Astrocyte (in vitro differentiated cells and primary cell): ENCODE data around the gene GMPPA. TPM values are rescaled to one million over a fixed set of nuclear protein-coding genes. Genes with fewer than 3 reads are reported as not detected.

ENCODE experiments used
- DNase-seq: peaks from one replicate; pipeline ENCODE4 v3.0.0-alpha.2; 2010; ENCODE audit warnings: low read depth
- FAIRE-seq: peaks from 2 replicates; lab custom pipeline; 2011; peaks lifted over from hg19 to GRCh38; lab: Jason Lieb, UNC
- H2AFZ ChIP-seq: 2 replicates; pipeline ENCODE4 v1.6.0; 2012; ENCODE audit warnings: low read depth, low read length, inconsistent platforms
- H3K27ac ChIP-seq: 2 replicates; pipeline ENCODE4 v1.5.1; 2011; ENCODE audit warnings: low read depth, low read length, inconsistent platforms
- H3K27me3 ChIP-seq: 2 replicates; pipeline ENCODE4 v1.6.0; 2011; ENCODE audit warnings: low read length, inconsistent platforms; ENCODE audit not compliant: insufficient read depth
- H3K36me3 ChIP-seq: 2 replicates; pipeline ENCODE4 v1.5.1; 2011; ENCODE audit warnings: low read length, inconsistent platforms; ENCODE audit not compliant: insufficient read depth
- H3K4me1 ChIP-seq: 2 replicates; pipeline ENCODE4 v1.5.1; 2011; ENCODE audit warnings: low read length, inconsistent platforms; ENCODE audit not compliant: insufficient read depth
- H3K4me2 ChIP-seq: 2 replicates; pipeline ENCODE4 v1.6.0; 2012; ENCODE audit warnings: low read length, inconsistent platforms
- H3K4me3 ChIP-seq: 2 replicates; pipeline ENCODE4 v1.5.1; 2011; ENCODE audit warnings: low read depth, mild to moderate bottlenecking, low read length, inconsistent platforms; ENCODE audit not compliant: insufficient read depth
- H3K79me2 ChIP-seq: 2 replicates; pipeline ENCODE4 v1.6.0; 2012; ENCODE audit warnings: mild to moderate bottlenecking, low read length, inconsistent platforms; ENCODE audit not compliant: insufficient read depth
- H3K9ac ChIP-seq: 2 replicates; pipeline ENCODE4 v1.6.0; 2012; ENCODE audit warnings: mild to moderate bottlenecking, low read length, inconsistent platforms
- H3K9me3 ChIP-seq: 2 replicates; pipeline ENCODE4 v1.5.1; 2012; ENCODE audit warnings: low read depth, mild to moderate bottlenecking, low read length, inconsistent platforms; ENCODE audit not compliant: insufficient read depth
- H4K20me1 ChIP-seq: 2 replicates; pipeline ENCODE4 v1.6.0; 2012; ENCODE audit warnings: low read length, inconsistent platforms; ENCODE audit not compliant: insufficient read depth
- H3K27ac Mint-ChIP-seq: one replicate; pipeline ENCODE4 v1.8.0; 2021; ENCODE audit warnings: mild to moderate bottlenecking, mixed read lengths; ENCODE audit not compliant: unreplicated experiment
- H3K27me3 Mint-ChIP-seq: one replicate; pipeline ENCODE4 v1.8.0; 2021; ENCODE audit warnings: low read depth, mixed read lengths; ENCODE audit not compliant: unreplicated experiment
- H3K36me3 Mint-ChIP-seq: one replicate; pipeline ENCODE4 v1.8.0; 2021; ENCODE audit warnings: low read depth, mixed read lengths; ENCODE audit not compliant: unreplicated experiment
- H3K4me1 Mint-ChIP-seq: one replicate; pipeline ENCODE4 v1.8.0; 2021; ENCODE audit warnings: low read depth, mixed read lengths; ENCODE audit not compliant: unreplicated experiment
- H3K4me3 Mint-ChIP-seq: one replicate; pipeline ENCODE4 v1.8.0; 2021; ENCODE audit warnings: mild to moderate bottlenecking, moderate library complexity, mixed read lengths; ENCODE audit not compliant: unreplicated experiment
- H3K9me3 Mint-ChIP-seq: one replicate; pipeline ENCODE4 v1.8.0; 2021; ENCODE audit warnings: mild to moderate bottlenecking, mixed read lengths; ENCODE audit not compliant: unreplicated experiment
- EZH2 ChIP-seq: IDR thresholded peaks from 2 replicates; pipeline ENCODE4 v1.6.1; 2012; ENCODE audit warnings: mild to moderate bottlenecking, low read length, inconsistent platforms; ENCODE audit not compliant: insufficient read depth
- total RNA-seq: library from RNA; stranded (reverse); gene quantifications from 2 replicates; pipeline ENCODE4 v1.2.1, GENCODE V29; 2021
- TF ChIP-seq, protein P1 (sequence below): IDR thresholded peaks from 2 replicates; pipeline ENCODE4 v1.5.1; 2011; ENCODE audit warnings: low read depth, mild to moderate bottlenecking, inconsistent platforms, low read length, moderate library complexity; ENCODE audit not compliant: insufficient read depth

The GMPPA gene
- total RNA-seq, 1 donor from 2014 or later = 49.5 TPM

DNA sequence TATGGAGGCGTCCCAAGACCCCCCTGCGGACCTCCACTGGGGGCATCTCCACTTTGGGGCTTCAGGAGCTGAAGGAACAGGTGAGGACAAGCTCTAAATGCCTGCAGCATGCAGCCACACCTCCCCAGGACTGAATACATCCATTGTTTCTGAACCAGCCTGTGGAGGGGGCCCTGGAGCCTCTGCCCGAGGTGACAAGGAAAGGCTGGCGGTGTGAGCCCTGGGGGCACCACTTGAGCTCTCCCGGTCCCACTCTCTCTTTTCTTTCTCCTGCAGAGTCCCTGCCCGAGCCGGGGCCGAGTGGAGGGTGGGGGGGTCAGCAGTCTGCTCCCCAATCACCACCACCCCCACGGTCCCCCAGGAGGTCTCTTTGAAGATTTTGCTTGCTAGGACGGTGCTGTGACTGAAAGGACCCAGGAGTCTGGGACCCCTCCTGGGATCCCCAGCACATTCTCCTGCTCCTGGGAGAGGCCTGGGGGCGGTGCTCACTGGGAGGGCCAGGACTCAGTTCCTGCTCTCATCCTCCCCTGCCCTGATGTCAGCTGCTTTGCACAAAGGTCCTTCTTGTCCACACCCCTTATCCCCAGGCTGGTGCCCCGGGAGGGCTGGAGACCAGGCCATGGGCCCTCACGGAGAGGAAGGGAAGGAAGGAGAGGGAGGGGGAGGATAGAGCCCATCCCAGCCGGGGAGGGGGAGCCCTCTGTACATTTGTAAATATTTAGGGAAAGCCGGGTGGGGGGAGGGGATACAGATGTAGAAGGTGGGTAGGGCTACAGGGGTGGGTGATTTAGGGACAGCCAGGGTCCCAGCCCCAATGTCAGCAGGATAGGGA is 39.2 kb downstream of the GMPPA start:
- Mint-ChIP-seq H3K27me3 (peaks cover 7% of the 10 kb centered on the region), H3K9me3 (no peaks in the 10 kb centered on the region)

DNA sequence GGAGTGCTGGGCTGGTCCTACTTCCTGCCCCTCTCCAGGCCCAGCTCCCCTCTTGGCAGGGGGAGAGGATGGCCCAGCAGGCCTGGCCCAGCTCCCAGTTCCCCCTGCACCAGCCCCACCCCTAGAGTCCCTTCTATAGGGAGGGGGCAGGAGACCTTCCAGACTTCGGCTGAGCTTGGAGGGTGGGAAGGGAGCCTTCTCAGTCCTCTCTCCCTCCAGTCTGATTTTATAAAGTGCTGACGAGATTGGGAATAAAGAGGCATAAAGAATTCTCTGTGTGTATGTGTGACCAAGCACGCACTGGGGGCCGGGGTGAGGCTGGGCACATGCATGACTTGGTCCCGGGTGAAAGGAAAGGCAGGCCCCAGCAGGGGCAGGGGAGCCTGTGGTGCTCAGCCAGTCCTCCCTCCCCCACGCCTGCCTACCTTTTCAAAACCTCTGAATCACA is 39.8 kb downstream of the GMPPA start:
- Mint-ChIP-seq H3K4me1 (peaks cover 7% of the 10 kb centered on the region), H3K9me3 (no peaks in the 10 kb centered on the region), H3K27me3 (peaks cover 3% of the 10 kb centered on the region), H3K36me3 (peaks cover 8% of the 10 kb centered on the region), H3K27ac (no peak overlapping the region), H3K4me3 (no peak overlapping the region)
- Histone ChIP-seq H3K27me3 (no peaks in the 10 kb centered on the region), H3K9me3 (no peaks in the 10 kb centered on the region), H3K79me2 (peaks cover 35% of the 10 kb centered on the region), H2AFZ (no peak overlapping the region), H3K4me2 (peak overlapping the region; percentile 54), H3K27ac (no peak overlapping the region), H3K9ac (peak overlapping the region; percentile 30), H3K4me1 (peaks cover 30% of the 10 kb centered on the region), H3K36me3 (peaks cover 13% of the 10 kb centered on the region), H3K4me3 (no peak overlapping the region), H4K20me1 (peaks cover 56% of the 10 kb centered on the region)
- TF ChIP-seq EZH2 = no peak
- TF ChIP-seq, protein P1, sequence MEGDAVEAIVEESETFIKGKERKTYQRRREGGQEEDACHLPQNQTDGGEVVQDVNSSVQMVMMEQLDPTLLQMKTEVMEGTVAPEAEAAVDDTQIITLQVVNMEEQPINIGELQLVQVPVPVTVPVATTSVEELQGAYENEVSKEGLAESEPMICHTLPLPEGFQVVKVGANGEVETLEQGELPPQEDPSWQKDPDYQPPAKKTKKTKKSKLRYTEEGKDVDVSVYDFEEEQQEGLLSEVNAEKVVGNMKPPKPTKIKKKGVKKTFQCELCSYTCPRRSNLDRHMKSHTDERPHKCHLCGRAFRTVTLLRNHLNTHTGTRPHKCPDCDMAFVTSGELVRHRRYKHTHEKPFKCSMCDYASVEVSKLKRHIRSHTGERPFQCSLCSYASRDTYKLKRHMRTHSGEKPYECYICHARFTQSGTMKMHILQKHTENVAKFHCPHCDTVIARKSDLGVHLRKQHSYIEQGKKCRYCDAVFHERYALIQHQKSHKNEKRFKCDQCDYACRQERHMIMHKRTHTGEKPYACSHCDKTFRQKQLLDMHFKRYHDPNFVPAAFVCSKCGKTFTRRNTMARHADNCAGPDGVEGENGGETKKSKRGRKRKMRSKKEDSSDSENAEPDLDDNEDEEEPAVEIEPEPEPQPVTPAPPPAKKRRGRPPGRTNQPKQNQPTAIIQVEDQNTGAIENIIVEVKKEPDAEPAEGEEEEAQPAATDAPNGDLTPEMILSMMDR = no peak
- DNase-seq (no peak), FAIRE-seq (no peak)

More for the DNA sequence above, 39.2 kb downstream of the GMPPA start:
- Histone ChIP-seq H2AFZ (no peak overlapping the region), H3K4me3 (no peak overlapping the region), H3K79me2 (peaks cover 32% of the 10 kb centered on the region), H3K9me3 (no peaks in the 10 kb centered on the region), H3K36me3 (peaks cover 13% of the 10 kb centered on the region), H3K27ac (no peak overlapping the region), H3K4me1 (peaks cover 30% of the 10 kb centered on the region), H3K27me3 (no peaks in the 10 kb centered on the region), H3K9ac (peak overlapping the region; percentile 30), H3K4me2 (no peak overlapping the region), H4K20me1 (peaks cover 56% of the 10 kb centered on the region)
- Mint-ChIP-seq H3K27ac (no peak overlapping the region), H3K4me3 (no peak overlapping the region), H3K36me3 (peaks cover 9% of the 10 kb centered on the region), H3K4me1 (peaks cover 7% of the 10 kb centered on the region)
- FAIRE-seq (no peak), DNase-seq (no peak)
- no peak for TF ChIP-seq EZH2
- TF ChIP-seq, protein P1 = no peak
